Endodermal cell (in vitro differentiated cells): ENCODE data around the gene TBX18. TPM values are rescaled to one million over a fixed set of nuclear protein-coding genes. Genes with fewer than 3 reads are reported as not detected.

ENCODE experiments used
- DNase-seq: peaks from one replicate; pipeline ENCODE4 v3.0.0-alpha.2; 2017
- H3K27ac ChIP-seq: 2 replicates; pipeline ENCODE4 v1.5.1; 2013; ENCODE audit warnings: mild to moderate bottlenecking, low read depth, low read length, moderate library complexity
- H3K27me3 ChIP-seq: 2 replicates; pipeline ENCODE4 v1.6.1; 2013; ENCODE audit warnings: mild to moderate bottlenecking, low read length, moderate library complexity; ENCODE audit not compliant: insufficient read depth, control insufficient read depth, poor library complexity, severe bottlenecking
- H3K36me3 ChIP-seq: 2 replicates; pipeline ENCODE4 v1.7.0; 2013; ENCODE audit warnings: mild to moderate bottlenecking, low read length, moderate library complexity; ENCODE audit not compliant: control insufficient read depth, insufficient read depth
- H3K4me1 ChIP-seq: one replicate; pipeline ENCODE4 v1.7.0; 2013; ENCODE audit warnings: low read length; ENCODE audit not compliant: control insufficient read depth, insufficient read depth
- H3K4me3 ChIP-seq: 2 replicates; pipeline ENCODE4 v1.5.1; 2013; ENCODE audit warnings: mild to moderate bottlenecking, low read length, moderate library complexity
- H3K9ac ChIP-seq: 2 replicates; pipeline ENCODE4 v1.6.1; 2013; ENCODE audit warnings: mild to moderate bottlenecking, low read length, moderate library complexity; ENCODE audit not compliant: poor library complexity, severe bottlenecking; ENCODE audit errors: extremely low read depth
- H3K9me3 ChIP-seq: 2 replicates; pipeline ENCODE4 v1.6.1; 2013; ENCODE audit warnings: mild to moderate bottlenecking, low read length, moderate library complexity; ENCODE audit not compliant: control insufficient read depth
- H3K27ac Mint-ChIP-seq: 2 replicates; pipeline ENCODE4 v1.8.0; 2020; ENCODE audit warnings: mixed read lengths
- H3K27me3 Mint-ChIP-seq: 2 replicates; pipeline ENCODE4 v1.8.0; 2021; ENCODE audit warnings: mild to moderate bottlenecking, mixed read lengths; ENCODE audit not compliant: insufficient read depth
- H3K36me3 Mint-ChIP-seq: 2 replicates; pipeline ENCODE4 v1.8.0; 2020; ENCODE audit warnings: low read depth, mixed read lengths
- H3K4me1 Mint-ChIP-seq: 2 replicates; pipeline ENCODE4 v1.8.0; 2020; ENCODE audit warnings: mixed read lengths
- H3K4me3 Mint-ChIP-seq: 2 replicates; pipeline ENCODE4 v1.8.0; 2020; ENCODE audit warnings: mild to moderate bottlenecking, moderate library complexity, mixed read lengths
- H3K9me3 Mint-ChIP-seq: 2 replicates; pipeline ENCODE4 v1.8.0; 2020; ENCODE audit warnings: mild to moderate bottlenecking, mixed read lengths
- WGBS, 2 experiments: methylation state at CpG; one replicate each; pipeline versions ENCODE4 v1.1.5 to v1.1.7; 2013; ENCODE audit warnings: missing lambda C conversion rate in 2 of 2, mixed read lengths in 1 of 2; ENCODE audit not compliant: insufficient coverage in 1 of 2, insufficient read length in 1 of 2; 5-methylcytosine and 5-hydroxymethylcytosine counted together
- total RNA-seq, 2 donors: library from RNA; stranded (reverse); fragmentation: NEBNext Ultra II Directional in 1 of 2; extraction: Animal tissue kit (Norgen Biotek cat#: 25700) in 1 of 2; gene quantifications; 2 replicates in 1 of 2; 3 replicates in 1 of 2; pipeline ENCODE4 v1.2.1, GENCODE V29; 2021
- TF ChIP-seq, protein P1 (sequence below): fragments of 200-600 bp; sonication (generic); conservative IDR thresholded peaks from 2 replicates; pipeline ENCODE4 v1.5.0; 2021; ENCODE audit warnings: antibody characterized with exemption, mild to moderate bottlenecking

Gene TBX18
- total RNA-seq, 2 donors from 2014 or later = 1.3 to 2.3 TPM

DNA sequence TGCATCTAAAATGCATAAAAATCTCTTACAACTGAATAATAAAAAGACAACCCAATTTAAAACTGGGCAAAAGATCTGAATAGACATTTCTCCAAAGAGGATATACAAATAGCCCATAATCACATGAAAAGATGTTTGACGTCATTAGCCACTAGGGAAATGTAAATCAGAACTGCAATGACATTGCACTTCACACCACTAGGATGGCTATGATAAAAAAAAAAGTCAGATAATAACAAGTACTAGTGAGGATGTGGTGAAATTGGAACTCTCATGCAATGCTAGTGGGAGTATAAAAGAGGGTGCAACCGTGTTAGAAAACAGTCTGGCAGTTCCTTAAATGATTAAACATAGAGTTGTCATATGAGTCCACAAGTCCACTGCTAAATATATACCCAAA, 24.3 kb upstream of the TBX18 start:
- no peak overlapping the region for H3K27ac Mint-ChIP-seq
- Histone ChIP-seq H3K9me3 (no peaks in the 10 kb centered on the region), H3K4me1 (no peaks in the 10 kb centered on the region), H3K27me3 (peaks cover 9% of the 10 kb centered on the region), H3K27ac (no peak overlapping the region), H3K9ac (no peak overlapping the region), H3K4me3 (no peak overlapping the region), H3K36me3 (no peaks in the 10 kb centered on the region)
- no peaks in the 10 kb centered on the region for H3K9me3 Mint-ChIP-seq
- no peaks in the 10 kb centered on the region for H3K4me1 Mint-ChIP-seq
- peaks cover 3% of the 10 kb centered on the region for H3K27me3 Mint-ChIP-seq
- H3K4me3 Mint-ChIP-seq = no peak overlapping the region
- TF ChIP-seq, protein P1, sequence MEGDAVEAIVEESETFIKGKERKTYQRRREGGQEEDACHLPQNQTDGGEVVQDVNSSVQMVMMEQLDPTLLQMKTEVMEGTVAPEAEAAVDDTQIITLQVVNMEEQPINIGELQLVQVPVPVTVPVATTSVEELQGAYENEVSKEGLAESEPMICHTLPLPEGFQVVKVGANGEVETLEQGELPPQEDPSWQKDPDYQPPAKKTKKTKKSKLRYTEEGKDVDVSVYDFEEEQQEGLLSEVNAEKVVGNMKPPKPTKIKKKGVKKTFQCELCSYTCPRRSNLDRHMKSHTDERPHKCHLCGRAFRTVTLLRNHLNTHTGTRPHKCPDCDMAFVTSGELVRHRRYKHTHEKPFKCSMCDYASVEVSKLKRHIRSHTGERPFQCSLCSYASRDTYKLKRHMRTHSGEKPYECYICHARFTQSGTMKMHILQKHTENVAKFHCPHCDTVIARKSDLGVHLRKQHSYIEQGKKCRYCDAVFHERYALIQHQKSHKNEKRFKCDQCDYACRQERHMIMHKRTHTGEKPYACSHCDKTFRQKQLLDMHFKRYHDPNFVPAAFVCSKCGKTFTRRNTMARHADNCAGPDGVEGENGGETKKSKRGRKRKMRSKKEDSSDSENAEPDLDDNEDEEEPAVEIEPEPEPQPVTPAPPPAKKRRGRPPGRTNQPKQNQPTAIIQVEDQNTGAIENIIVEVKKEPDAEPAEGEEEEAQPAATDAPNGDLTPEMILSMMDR = no peak
- no peak for DNase-seq
- no peaks in the 10 kb centered on the region for H3K36me3 Mint-ChIP-seq
- 90% methylated on average over 2 of the region's 2 CpGs; no CpG with 5 or more reads in 1 of the 2 experiments for WGBS, 2 experiments

DNA sequence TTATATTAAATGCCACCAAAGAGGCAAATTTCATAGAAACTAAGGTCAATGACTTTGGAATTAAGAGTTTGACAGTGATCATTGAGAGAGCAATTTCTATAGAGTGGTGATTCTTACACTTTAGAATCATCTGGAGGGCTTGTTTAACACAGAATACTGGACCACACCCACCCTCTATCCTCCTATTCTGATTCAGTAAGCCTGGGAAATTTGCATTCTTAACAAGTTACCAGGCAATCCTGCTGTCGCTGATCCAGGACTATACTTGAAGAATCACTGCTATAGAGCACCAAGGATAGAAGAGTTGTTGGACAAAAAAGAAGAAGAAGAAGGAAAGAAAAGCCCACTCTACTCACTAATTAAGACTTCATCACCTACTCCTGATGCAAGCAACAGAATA, 21.3 kb upstream of the TBX18 start:
- no peaks in the 10 kb centered on the region for H3K4me1 Mint-ChIP-seq
- Histone ChIP-seq H3K4me3 (no peak overlapping the region), H3K9me3 (no peaks in the 10 kb centered on the region), H3K9ac (no peak overlapping the region), H3K27ac (no peak overlapping the region), H3K4me1 (no peaks in the 10 kb centered on the region), H3K27me3 (peaks cover 24% of the 10 kb centered on the region), H3K36me3 (no peaks in the 10 kb centered on the region)
- H3K4me3 Mint-ChIP-seq = no peak overlapping the region
- H3K36me3 Mint-ChIP-seq = no peaks in the 10 kb centered on the region
- H3K9me3 Mint-ChIP-seq = no peaks in the 10 kb centered on the region
- no peak overlapping the region for H3K27ac Mint-ChIP-seq
- peaks cover 13% of the 10 kb centered on the region for H3K27me3 Mint-ChIP-seq
- no peak for DNase-seq
- WGBS, 2 experiments = 19% methylated on average over 1 of the region's 1 CpG; no CpG with 5 or more reads in 1 of the 2 experiments
- TF ChIP-seq, protein P1 = no peak

DNA sequence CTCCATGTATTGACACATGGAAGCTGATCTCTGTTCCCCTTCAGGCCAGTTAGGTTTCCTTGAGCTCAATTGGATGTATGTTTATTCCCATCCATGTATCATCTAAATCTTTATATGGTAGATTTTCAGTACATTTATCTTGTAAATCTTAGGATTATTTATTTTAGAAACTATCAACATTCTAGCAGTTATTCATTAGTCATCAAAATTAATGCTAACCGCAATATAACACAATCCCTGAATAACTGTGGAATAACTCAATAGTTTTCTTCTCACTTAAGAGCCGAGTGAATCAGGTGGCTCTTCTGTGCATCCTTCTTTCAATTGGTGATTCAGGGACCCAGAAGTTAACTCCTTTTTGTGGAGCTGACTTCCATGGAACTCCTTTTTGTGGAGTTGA, 15.5 kb upstream of the TBX18 start:
- Histone ChIP-seq H3K4me1 (no peaks in the 10 kb centered on the region), H3K4me3 (no peak overlapping the region), H3K27ac (no peak overlapping the region), H3K9ac (no peak overlapping the region), H3K9me3 (no peaks in the 10 kb centered on the region), H3K27me3 (peaks cover 74% of the 10 kb centered on the region), H3K36me3 (no peaks in the 10 kb centered on the region)
- DNase-seq = no peak
- H3K4me3 Mint-ChIP-seq = no peak overlapping the region
- H3K27me3 Mint-ChIP-seq = peaks cover 64% of the 10 kb centered on the region
- WGBS, 2 experiments = 89% methylated on average over 2 of the region's 2 CpGs
- no peaks in the 10 kb centered on the region for H3K36me3 Mint-ChIP-seq
- TF ChIP-seq, protein P1 = no peak
- no peaks in the 10 kb centered on the region for H3K9me3 Mint-ChIP-seq
- peaks cover 3% of the 10 kb centered on the region for H3K4me1 Mint-ChIP-seq
- H3K27ac Mint-ChIP-seq = no peak overlapping the region
